ENCODE measurements around the gene SH3BP2. TPM values are rescaled to one million over a fixed set of nuclear protein-coding genes. Genes with fewer than 3 reads are reported as not detected.

Gene SH3BP2
- total and polyA plus RNA-seq, 2 donors from 2014 or later, result 27.3 to 128 TPM

- FAIRE-seq (no peak), DNase-seq (peak in 2 of 5 donors; percentile 30 to 72)
- no peak for TF ChIP-seq CTCF (IDR thresholded peaks at IDR 0.05; ENCODE audit: borderline replicate concordance, extremely low read depth, insufficient read depth)
- Histone ChIP-seq H3K9ac (ENCODE audit: low read length in 3 of 3) (no peak overlapping the region), H3K27me3 (ENCODE audit: control insufficient read depth, insufficient read depth, low read length) (no peaks in the 10 kb centered on the region), H3K27ac (ENCODE audit: low read depth in 2 of 2, low read length in 2 of 2) (no peak overlapping the region), H3K4me1 (ENCODE audit: control insufficient read depth in 2 of 3, insufficient read depth in 2 of 3, low read depth in 1 of 3, low read length in 3 of 3) (no peaks in the 10 kb centered on the region), H3K4me3 (ENCODE audit: low read length in 3 of 3) (no peak overlapping the region), H3K9me3 (ENCODE audit: control insufficient read depth in 2 of 3, insufficient read depth in 1 of 3, low read length in 3 of 3) (no peaks in the 10 kb centered on the region), H3K36me3 (ENCODE audit: control insufficient read depth in 2 of 3, insufficient read depth in 3 of 3, low read length in 3 of 3) (peaks cover 2 to 30% (median 15%) of the 10 kb centered on the region in 3 donors)
- intact Hi-C loops (cut with DNase I), result no loop called here
Measured at GRCh38 chr4:2831611-2832308, 38.9 kb downstream of the SH3BP2 start.

DNA sequence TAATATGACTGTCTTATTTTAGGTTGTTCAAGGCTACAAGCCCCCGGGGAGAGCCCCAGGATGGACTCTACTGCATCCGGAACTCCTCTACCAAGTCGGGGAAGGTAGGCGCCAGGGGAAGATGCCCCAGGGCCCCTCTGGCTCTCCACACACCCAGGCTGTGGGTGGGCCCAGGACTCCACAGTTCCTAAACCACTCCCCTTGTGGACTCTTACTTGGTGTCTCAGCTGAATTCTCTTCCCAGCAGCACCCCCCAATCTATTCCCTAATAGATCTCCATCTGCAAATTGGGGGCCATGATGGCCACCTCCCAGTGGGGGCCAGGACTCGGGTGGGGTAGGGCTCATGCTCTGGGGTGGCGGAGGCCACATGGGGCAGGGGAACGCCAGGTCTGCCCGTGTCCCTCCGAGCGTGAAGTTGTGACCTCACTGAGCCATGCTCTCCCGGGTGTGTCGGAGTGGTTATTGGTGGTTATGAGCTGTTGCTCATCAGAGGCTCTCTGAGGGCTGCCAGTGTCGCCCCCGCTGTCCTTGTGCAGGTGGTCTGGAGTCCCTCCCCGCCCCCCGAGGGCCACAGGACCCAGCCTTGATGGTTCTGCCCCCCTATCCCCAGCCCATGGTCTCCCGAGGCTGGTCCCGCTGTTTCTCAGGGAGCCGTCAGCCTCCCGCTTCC, 39.6 kb downstream of the SH3BP2 start:
- no peak for TF ChIP-seq CTCF (IDR thresholded peaks at IDR 0.05; ENCODE audit: borderline replicate concordance, extremely low read depth, insufficient read depth)
- Histone ChIP-seq H3K36me3 (ENCODE audit: control insufficient read depth in 2 of 3, insufficient read depth in 3 of 3, low read length in 3 of 3) (peaks cover 0 to 28% (median 12%) of the 10 kb centered on the region in 3 donors), H3K4me3 (ENCODE audit: low read length in 3 of 3) (no peak overlapping the region), H3K9ac (ENCODE audit: low read length in 3 of 3) (no peak overlapping the region), H3K27ac (ENCODE audit: low read depth in 2 of 2, low read length in 2 of 2) (no peak overlapping the region), H3K27me3 (ENCODE audit: control insufficient read depth, insufficient read depth, low read length) (no peaks in the 10 kb centered on the region), H3K9me3 (ENCODE audit: control insufficient read depth in 2 of 3, insufficient read depth in 1 of 3, low read length in 3 of 3) (no peaks in the 10 kb centered on the region), H3K4me1 (ENCODE audit: control insufficient read depth in 2 of 3, insufficient read depth in 2 of 3, low read depth in 1 of 3, low read length in 3 of 3) (peaks cover 0 to 2% (median 0%) of the 10 kb centered on the region in 3 donors)
- FAIRE-seq (no peak), DNase-seq (peak in 1 of 5 donors; percentile 38)
- intact Hi-C loops (cut with DNase I), result no loop called here

DNA sequence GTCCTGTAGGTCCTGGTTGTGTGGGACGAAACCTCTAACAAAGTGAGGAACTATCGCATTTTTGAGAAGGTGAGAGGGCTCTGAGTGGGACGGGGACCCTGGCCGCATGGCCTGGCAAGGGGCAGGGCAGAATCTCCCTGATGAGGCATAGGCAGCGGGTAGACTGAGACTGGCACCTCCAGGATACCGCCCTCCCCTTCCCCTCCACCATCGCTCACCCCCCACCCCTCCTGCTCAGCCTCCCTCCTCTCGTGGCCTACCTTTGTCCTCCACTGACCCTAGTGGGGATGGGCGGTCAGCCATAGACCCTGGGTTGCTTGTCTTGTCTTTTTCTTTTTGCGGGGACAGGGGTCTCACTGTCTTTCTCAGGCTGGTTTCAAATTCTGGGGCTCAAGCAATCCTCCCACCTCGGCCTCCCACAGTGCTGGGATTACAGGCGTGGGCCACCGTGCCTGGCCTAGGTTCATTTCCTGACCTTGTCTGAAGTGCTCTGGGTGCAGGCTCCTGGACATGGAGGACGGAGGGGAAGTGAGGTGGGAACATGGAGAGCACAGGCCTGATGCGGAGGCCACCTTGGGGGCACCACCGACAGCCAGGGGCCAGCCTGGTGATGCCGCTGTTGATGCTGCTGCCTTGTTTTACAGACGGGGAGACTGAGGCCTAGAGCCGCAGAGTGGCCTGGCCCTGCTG, 40.2 kb downstream of the SH3BP2 start:
- intact Hi-C loops (cut with DNase I), result no loop called here
- DNase-seq (peak in 2 of 5 donors; percentile 22 to 59), FAIRE-seq (no peak)
- H3K9ac ChIP-seq (ENCODE audit: low read length in 3 of 3), result no peak overlapping the region
- TF ChIP-seq CTCF (IDR thresholded peaks at IDR 0.05; ENCODE audit: borderline replicate concordance, extremely low read depth, insufficient read depth), result no peak
- no peak overlapping the region for H3K4me3 ChIP-seq (ENCODE audit: low read length in 3 of 3)
- no peak overlapping the region for H3K27ac ChIP-seq (ENCODE audit: low read depth in 2 of 2, low read length in 2 of 2)
- H3K27me3 ChIP-seq (ENCODE audit: control insufficient read depth, insufficient read depth, low read length), result no peaks in the 10 kb centered on the region
- no peaks in the 10 kb centered on the region for H3K9me3 ChIP-seq (ENCODE audit: control insufficient read depth in 2 of 3, insufficient read depth in 1 of 3, low read length in 3 of 3)
- peaks cover 0 to 7% (median 4%) of the 10 kb centered on the region in 3 donors for H3K4me1 ChIP-seq (ENCODE audit: control insufficient read depth in 2 of 3, insufficient read depth in 2 of 3, low read depth in 1 of 3, low read length in 3 of 3)
- H3K36me3 ChIP-seq (ENCODE audit: control insufficient read depth in 2 of 3, insufficient read depth in 3 of 3, low read length in 3 of 3), result peaks cover 0 to 28% (median 11%) of the 10 kb centered on the region in 3 donors

All from kidney (tissue), 14 donors.